Measurements from ENCODE around the gene TTLL12.

TTLL12 gene

DNA sequence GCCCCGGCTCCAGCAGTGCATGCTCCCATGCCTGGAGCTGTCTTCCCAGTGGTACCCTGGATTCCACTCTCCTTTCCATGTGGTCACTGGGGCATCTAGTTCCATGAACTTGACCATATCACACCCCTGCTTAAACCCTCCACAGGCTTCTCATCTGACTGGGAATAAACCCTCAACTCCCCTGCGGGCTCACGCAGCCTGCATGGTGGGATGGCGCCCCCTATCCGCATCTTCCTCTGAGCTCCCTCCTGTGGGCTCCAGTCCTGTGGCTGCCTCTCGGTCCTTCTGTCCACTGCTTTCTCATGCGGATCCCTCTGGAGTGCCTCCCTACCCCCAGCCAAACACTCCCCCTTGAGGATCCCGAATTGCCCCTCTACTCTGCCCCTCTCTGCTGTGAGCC, 41.4 kb upstream of the TTLL12 start:
- no peak for TF ChIP-seq EZH2phosphoT487 (conservative IDR thresholded peaks at IDR 0.05; ENCODE audit: low read length)
- TF ChIP-seq, protein P1, sequence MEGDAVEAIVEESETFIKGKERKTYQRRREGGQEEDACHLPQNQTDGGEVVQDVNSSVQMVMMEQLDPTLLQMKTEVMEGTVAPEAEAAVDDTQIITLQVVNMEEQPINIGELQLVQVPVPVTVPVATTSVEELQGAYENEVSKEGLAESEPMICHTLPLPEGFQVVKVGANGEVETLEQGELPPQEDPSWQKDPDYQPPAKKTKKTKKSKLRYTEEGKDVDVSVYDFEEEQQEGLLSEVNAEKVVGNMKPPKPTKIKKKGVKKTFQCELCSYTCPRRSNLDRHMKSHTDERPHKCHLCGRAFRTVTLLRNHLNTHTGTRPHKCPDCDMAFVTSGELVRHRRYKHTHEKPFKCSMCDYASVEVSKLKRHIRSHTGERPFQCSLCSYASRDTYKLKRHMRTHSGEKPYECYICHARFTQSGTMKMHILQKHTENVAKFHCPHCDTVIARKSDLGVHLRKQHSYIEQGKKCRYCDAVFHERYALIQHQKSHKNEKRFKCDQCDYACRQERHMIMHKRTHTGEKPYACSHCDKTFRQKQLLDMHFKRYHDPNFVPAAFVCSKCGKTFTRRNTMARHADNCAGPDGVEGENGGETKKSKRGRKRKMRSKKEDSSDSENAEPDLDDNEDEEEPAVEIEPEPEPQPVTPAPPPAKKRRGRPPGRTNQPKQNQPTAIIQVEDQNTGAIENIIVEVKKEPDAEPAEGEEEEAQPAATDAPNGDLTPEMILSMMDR (IDR thresholded peaks at IDR 0.05; ENCODE audit: insufficient read depth, low read length, poor library complexity, severe bottlenecking): no peak
- H2AFZ ChIP-seq (ENCODE audit: low read depth, low read length, severe bottlenecking): no peak overlapping the region
- H3K9ac ChIP-seq (ENCODE audit: low read length): no peak overlapping the region
- H3K27me3 ChIP-seq (ENCODE audit: low read length): no peaks in the 10 kb centered on the region
- H4K20me1 ChIP-seq (ENCODE audit: low read depth, low read length): no peaks in the 10 kb centered on the region
- no peaks in the 10 kb centered on the region for H3K36me3 ChIP-seq (ENCODE audit: low read length)
- no peaks in the 10 kb centered on the region for H3K9me3 ChIP-seq (ENCODE audit: insufficient read depth, low read length)
- H3K79me2 ChIP-seq (ENCODE audit: insufficient read depth, low read length): no peaks in the 10 kb centered on the region
- H3F3A ChIP-seq (ENCODE audit: insufficient read depth): no peaks in the 10 kb centered on the region
- H3K27ac ChIP-seq (ENCODE audit: low read depth, low read length): no peak overlapping the region
- no peak overlapping the region for H3K4me2 ChIP-seq (ENCODE audit: low read depth, low read length, poor library complexity, severe bottlenecking)
- no peaks in the 10 kb centered on the region for H3K9me2 ChIP-seq (replicated peaks; ENCODE audit: insufficient read depth, low read length)
- no peak overlapping the region for H3K4me3 ChIP-seq (ENCODE audit: insufficient read depth, low read length, poor library complexity, severe bottlenecking)

DNA sequence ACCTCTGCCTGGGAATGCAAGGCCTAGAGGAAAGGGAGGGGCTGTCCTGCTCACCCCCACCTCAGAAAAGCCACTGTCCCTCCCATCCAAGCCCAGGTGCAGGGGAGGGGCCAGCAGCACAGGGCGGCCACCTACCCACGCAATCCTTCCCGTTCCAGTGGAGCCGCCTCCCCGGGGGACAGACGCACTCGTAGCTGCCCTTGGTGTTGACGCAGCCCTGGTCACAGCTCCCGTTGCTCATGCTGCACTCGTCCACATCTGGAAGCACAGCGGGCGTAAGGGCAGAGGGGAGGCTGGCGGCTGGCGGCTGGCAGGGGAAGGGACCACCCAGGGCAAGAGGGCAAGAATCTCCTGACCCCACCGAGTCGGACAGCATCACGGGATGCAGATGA, 40.3 kb upstream of the TTLL12 start:
- no peak overlapping the region for H3K9ac ChIP-seq (ENCODE audit: low read length)
- H3K27me3 ChIP-seq (ENCODE audit: low read length): no peaks in the 10 kb centered on the region
- H3K27ac ChIP-seq (ENCODE audit: low read depth, low read length): no peak overlapping the region
- H3K79me2 ChIP-seq (ENCODE audit: insufficient read depth, low read length): no peaks in the 10 kb centered on the region
- no peak overlapping the region for H2AFZ ChIP-seq (ENCODE audit: low read depth, low read length, severe bottlenecking)
- no peaks in the 10 kb centered on the region for H3K36me3 ChIP-seq (ENCODE audit: low read length)
- H3K9me3 ChIP-seq (ENCODE audit: insufficient read depth, low read length): no peaks in the 10 kb centered on the region
- H4K20me1 ChIP-seq (ENCODE audit: low read depth, low read length): no peaks in the 10 kb centered on the region
- no peak overlapping the region for H3K4me3 ChIP-seq (ENCODE audit: insufficient read depth, low read length, poor library complexity, severe bottlenecking)
- no peaks in the 10 kb centered on the region for H3K9me2 ChIP-seq (replicated peaks; ENCODE audit: insufficient read depth, low read length)
- TF ChIP-seq, protein P1 (IDR thresholded peaks at IDR 0.05; ENCODE audit: insufficient read depth, low read length, poor library complexity, severe bottlenecking): no peak
- no peak for TF ChIP-seq EZH2phosphoT487 (conservative IDR thresholded peaks at IDR 0.05; ENCODE audit: low read length)
- H3F3A ChIP-seq (ENCODE audit: insufficient read depth): no peaks in the 10 kb centered on the region
- H3K4me2 ChIP-seq (ENCODE audit: low read depth, low read length, poor library complexity, severe bottlenecking): no peak overlapping the region

DNA sequence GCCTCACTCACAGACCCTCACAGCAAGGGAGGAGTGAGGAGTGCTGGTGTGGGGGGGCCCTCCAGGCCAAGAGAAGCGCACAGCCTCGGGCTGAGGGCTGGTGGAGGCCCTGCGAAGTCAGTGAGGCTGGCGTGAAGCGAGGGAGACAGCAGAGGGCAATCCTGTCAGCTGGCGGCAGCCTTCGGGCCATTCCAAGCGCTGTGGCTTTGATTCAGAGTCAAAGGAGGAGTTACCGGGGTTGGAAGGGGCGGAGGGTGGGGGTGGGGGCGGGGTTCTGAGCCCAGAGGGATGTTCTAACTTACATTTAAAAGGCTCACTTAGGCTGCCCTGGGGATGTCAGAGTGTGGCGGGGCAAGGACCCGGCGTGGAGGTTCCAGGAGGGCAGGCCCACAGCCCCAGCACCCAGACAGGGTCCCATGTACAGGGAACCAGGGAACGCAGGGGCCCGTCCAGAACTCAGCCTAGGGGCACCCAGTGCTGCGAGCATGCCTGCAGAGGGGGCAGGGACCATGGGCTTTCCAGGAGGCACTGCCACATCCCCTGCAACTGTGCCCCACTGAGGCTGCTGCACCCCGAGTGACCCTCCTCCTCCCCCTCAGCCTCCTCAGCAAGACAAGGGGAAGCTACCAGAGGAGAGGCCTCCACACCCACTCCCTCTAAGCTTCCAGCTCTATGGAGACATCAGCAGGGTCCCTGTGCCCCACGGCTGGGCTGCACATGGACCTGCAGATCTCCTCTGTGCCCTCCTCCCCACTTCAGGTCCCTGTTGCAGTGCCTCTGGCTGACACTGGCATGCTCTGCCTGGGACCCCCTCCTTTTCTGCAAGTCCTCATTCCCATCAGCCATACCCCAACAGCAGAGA, 39.7 kb upstream of the TTLL12 start:
- H3K79me2 ChIP-seq (ENCODE audit: insufficient read depth, low read length): no peaks in the 10 kb centered on the region
- H2AFZ ChIP-seq (ENCODE audit: low read depth, low read length, severe bottlenecking): no peak overlapping the region
- H3K36me3 ChIP-seq (ENCODE audit: low read length): no peaks in the 10 kb centered on the region
- no peak overlapping the region for H3K9ac ChIP-seq (ENCODE audit: low read length)
- TF ChIP-seq EZH2phosphoT487 (conservative IDR thresholded peaks at IDR 0.05; ENCODE audit: low read length): no peak
- H3K27ac ChIP-seq (ENCODE audit: low read depth, low read length): no peak overlapping the region
- H4K20me1 ChIP-seq (ENCODE audit: low read depth, low read length): no peaks in the 10 kb centered on the region
- H3K4me3 ChIP-seq (ENCODE audit: insufficient read depth, low read length, poor library complexity, severe bottlenecking): no peak overlapping the region
- no peak overlapping the region for H3K4me2 ChIP-seq (ENCODE audit: low read depth, low read length, poor library complexity, severe bottlenecking)
- no peaks in the 10 kb centered on the region for H3K9me3 ChIP-seq (ENCODE audit: insufficient read depth, low read length)
- H3K27me3 ChIP-seq (ENCODE audit: low read length): no peaks in the 10 kb centered on the region
- H3K9me2 ChIP-seq (replicated peaks; ENCODE audit: insufficient read depth, low read length): no peaks in the 10 kb centered on the region
- no peaks in the 10 kb centered on the region for H3F3A ChIP-seq (ENCODE audit: insufficient read depth)

DNA sequence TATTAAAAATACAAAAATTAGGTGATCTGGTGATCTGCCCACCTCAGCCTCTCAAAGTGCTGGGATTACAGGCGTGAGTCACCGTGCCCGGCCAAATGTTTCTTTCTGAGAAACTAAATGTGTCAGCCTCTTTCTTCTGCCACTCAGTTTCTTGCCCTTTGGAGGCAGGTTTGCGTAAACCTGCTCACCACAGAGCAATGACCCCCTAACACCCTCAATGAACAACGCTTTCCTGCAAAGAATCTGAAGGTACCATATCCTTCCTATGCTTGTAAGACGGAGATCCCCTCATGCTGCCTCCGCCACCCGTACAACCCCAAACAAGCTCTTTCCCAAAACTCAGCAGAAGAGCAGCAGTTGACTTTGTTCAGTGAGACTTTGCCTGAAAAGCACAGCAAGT, 38.7 kb upstream of the TTLL12 start:
- no peak for TF ChIP-seq EZH2phosphoT487 (conservative IDR thresholded peaks at IDR 0.05; ENCODE audit: low read length)
- TF ChIP-seq, protein P1 (IDR thresholded peaks at IDR 0.05; ENCODE audit: insufficient read depth, low read length, poor library complexity, severe bottlenecking): no peak

More for the DNA sequence above, 38.7 kb upstream of the TTLL12 start:
- Histone ChIP-seq H3K9me3 (ENCODE audit: insufficient read depth, low read length) (no peaks in the 10 kb centered on the region), H3K79me2 (ENCODE audit: insufficient read depth, low read length) (no peaks in the 10 kb centered on the region), H4K20me1 (ENCODE audit: low read depth, low read length) (no peaks in the 10 kb centered on the region), H3K9me2 (replicated peaks; ENCODE audit: insufficient read depth, low read length) (no peaks in the 10 kb centered on the region), H3K4me2 (ENCODE audit: low read depth, low read length, poor library complexity, severe bottlenecking) (no peak overlapping the region), H3K27me3 (ENCODE audit: low read length) (no peaks in the 10 kb centered on the region), H3K4me3 (ENCODE audit: insufficient read depth, low read length, poor library complexity, severe bottlenecking) (no peak overlapping the region), H2AFZ (ENCODE audit: low read depth, low read length, severe bottlenecking) (no peak overlapping the region), H3K36me3 (ENCODE audit: low read length) (no peaks in the 10 kb centered on the region), H3K27ac (ENCODE audit: low read depth, low read length) (no peak overlapping the region), H3F3A (ENCODE audit: insufficient read depth) (no peaks in the 10 kb centered on the region), H3K9ac (ENCODE audit: low read length) (no peak overlapping the region)

All from SU-DHL-6 (cell line).